SK-N-MC (cell line): ENCODE measurements around the gene ACP1.

ENCODE experiments used
- DNase-seq: peaks from one replicate; pipeline ENCODE4 v3.0.0-alpha.2; 2011; ENCODE audit warnings: low read depth, low spot score
- H3K27ac ChIP-seq: fragments of 200-600 bp; sonication (generic); 2 replicates; pipeline ENCODE4 v1.5.1; 2016; ENCODE audit warnings: mixed run types
- H3K36me3 ChIP-seq: fragments of 200-600 bp; sonication (generic); 2 replicates; pipeline ENCODE4 v1.6.1; 2017; ENCODE audit warnings: antibody characterized with exemption, low read length, mixed read lengths; ENCODE audit not compliant: insufficient read depth
- H3K4me3 ChIP-seq: fragments of 200-600 bp; sonication (generic); 2 replicates; pipeline ENCODE4 v1.5.1; 2016
- H3K9ac ChIP-seq: fragments of 200-600 bp; sonication (generic); 2 replicates; pipeline ENCODE4 v1.8.0; 2017; ENCODE audit warnings: mixed run types, mixed read lengths; ENCODE audit not compliant: insufficient read length
- H3K9me3 ChIP-seq: fragments of 200-600 bp; sonication (generic); 2 replicates; pipeline ENCODE4 v1.6.1; 2017; ENCODE audit warnings: low read depth, mild to moderate bottlenecking, antibody characterized with exemption, low read length, moderate library complexity, mixed read lengths
- EZH2 ChIP-seq: fragments of 200-600 bp; sonication (generic); IDR thresholded peaks from one replicate; pipeline ENCODE4 v1.6.1; 2017; ENCODE audit warnings: antibody characterized with exemption
- FOXP2 ChIP-seq: optimal IDR thresholded peaks from 2 replicates; pipeline ENCODE3; 2011; ENCODE audit warnings: mild to moderate bottlenecking, moderate library complexity; ENCODE audit not compliant: insufficient read depth; ENCODE audit errors: extremely low read length, control extremely low read depth
- POLR2AphosphoS5 ChIP-seq: IDR thresholded peaks from 2 replicates; pipeline ENCODE4 v1.6.1; 2012; ENCODE audit warnings: mild to moderate bottlenecking, low read depth, low read length, borderline replicate concordance

ACP1 gene

DNA sequence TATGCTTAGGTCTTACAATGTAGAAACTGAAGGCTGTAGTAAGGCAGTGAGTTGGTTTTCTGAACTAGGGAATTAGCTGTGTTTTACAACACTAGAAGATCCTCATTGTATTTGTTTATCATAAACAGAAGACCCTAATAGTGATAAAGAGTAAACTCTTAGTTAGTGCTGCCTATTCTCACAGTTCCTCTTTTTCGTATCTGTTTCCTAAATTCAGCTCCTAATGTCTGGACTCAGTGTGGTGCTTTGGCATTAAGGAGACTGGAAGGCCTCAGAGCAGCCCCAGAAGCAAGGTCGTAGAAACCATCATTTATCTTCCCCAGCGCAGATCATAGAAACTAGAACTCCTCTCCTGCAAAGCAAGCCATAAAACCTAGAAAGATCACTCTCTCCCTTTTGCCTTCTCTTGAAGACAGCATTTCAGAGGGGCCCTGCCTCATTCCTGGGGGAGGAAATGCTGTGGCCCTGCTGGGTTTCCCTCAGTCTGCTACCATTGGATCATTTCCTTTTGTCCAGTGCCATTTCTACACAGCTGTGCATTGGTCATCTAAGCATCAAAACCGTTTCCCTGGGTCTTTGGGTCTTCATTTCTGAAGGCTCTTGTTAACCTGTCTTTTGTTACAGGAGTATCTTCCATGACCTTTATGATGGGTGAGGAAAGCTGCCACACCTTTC, 4.7 kb downstream of the ACP1 start:
- no peak overlapping the region for H3K4me3 ChIP-seq
- no peak overlapping the region for H3K9ac ChIP-seq
- no peaks in the 10 kb centered on the region for H3K9me3 ChIP-seq
- no peak for DNase-seq
- H3K36me3 ChIP-seq = peaks cover 35% of the 10 kb centered on the region
- no peak overlapping the region for H3K27ac ChIP-seq
- TF ChIP-seq FOXP2 = no peak

GRCh38 chr2:270861-271260, 6.1 kb downstream of the ACP1 start:
- peaks cover 49% of the 10 kb centered on the region for H3K36me3 ChIP-seq
- no peak overlapping the region for H3K27ac ChIP-seq
- no peak overlapping the region for H3K9ac ChIP-seq
- no peak for DNase-seq
- TF ChIP-seq FOXP2 (no peak), EZH2 (no peak), POLR2AphosphoS5 (no peak)
- no peak overlapping the region for H3K4me3 ChIP-seq
- H3K9me3 ChIP-seq = no peaks in the 10 kb centered on the region

DNA sequence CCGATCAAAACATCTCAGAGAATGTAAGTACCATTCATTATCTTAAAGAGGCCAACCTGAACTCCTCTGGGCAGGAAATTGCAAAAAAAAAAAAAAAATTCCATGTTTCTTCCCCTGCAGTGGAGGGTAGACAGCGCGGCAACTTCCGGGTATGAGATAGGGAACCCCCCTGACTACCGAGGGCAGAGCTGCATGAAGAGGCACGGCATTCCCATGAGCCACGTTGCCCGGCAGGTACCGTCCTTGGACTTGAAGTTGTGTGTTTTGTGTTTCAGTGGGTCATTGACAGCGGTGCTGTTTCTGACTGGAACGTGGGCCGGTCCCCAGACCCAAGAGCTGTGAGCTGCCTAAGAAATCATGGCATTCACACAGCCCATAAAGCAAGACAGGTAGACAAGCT, 7.2 kb downstream of the ACP1 start:
- H3K4me3 ChIP-seq = no peak overlapping the region
- no peak for TF ChIP-seq POLR2AphosphoS5
- TF ChIP-seq EZH2 = no peak
- TF ChIP-seq FOXP2 = no peak
- no peaks in the 10 kb centered on the region for H3K9me3 ChIP-seq
- no peak overlapping the region for H3K27ac ChIP-seq
- no peak for DNase-seq
- no peak overlapping the region for H3K9ac ChIP-seq
- peaks cover 59% of the 10 kb centered on the region for H3K36me3 ChIP-seq

DNA sequence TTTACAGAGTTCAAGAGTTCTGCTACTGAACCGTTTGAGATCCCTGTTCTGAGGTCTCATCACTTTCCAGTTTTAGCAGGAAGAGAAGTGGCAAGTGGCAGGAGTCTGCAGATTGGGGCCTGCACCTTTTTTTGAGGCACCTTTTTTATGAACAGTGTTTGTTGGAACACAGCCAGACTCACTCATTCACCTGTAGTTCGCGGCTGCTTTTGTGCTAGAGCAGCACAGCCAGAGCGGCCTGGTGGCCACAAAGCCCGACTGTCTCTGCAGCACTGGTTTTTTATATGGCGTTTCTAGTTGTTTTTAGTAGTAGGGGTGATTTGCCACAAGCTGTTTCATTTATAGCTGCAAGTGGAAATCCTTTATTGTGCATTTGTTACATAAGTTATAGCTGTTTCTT, 8.6 kb downstream of the ACP1 start:
- peaks cover 73% of the 10 kb centered on the region for H3K36me3 ChIP-seq
- no peak overlapping the region for H3K27ac ChIP-seq
- no peak for DNase-seq
- TF ChIP-seq EZH2 (no peak), FOXP2 (no peak), POLR2AphosphoS5 (no peak)
- no peak overlapping the region for H3K9ac ChIP-seq
- H3K9me3 ChIP-seq = no peaks in the 10 kb centered on the region
- H3K4me3 ChIP-seq = no peak overlapping the region

GRCh38 chr2:274503-274902, 9.8 kb downstream of the ACP1 start:
- DNase-seq = no peak
- TF ChIP-seq FOXP2 = no peak
- TF ChIP-seq EZH2 = no peak
- TF ChIP-seq POLR2AphosphoS5 = no peak
- peaks cover 85% of the 10 kb centered on the region for H3K36me3 ChIP-seq
- no peak overlapping the region for H3K4me3 ChIP-seq
- H3K27ac ChIP-seq = no peak overlapping the region
- H3K9ac ChIP-seq = no peak overlapping the region
- H3K9me3 ChIP-seq = no peaks in the 10 kb centered on the region

GRCh38 chr2:275466-275865, 10.7 kb downstream of the ACP1 start:
- Histone ChIP-seq H3K36me3 (peaks cover 90% of the 10 kb centered on the region), H3K4me3 (no peak overlapping the region), H3K27ac (no peak overlapping the region), H3K9ac (no peak overlapping the region), H3K9me3 (no peaks in the 10 kb centered on the region)
- no peak for DNase-seq
- TF ChIP-seq EZH2 (no peak), POLR2AphosphoS5 (no peak), FOXP2 (no peak)

- Histone ChIP-seq H3K9me3 (no peaks in the 10 kb centered on the region), H3K4me3 (no peak overlapping the region), H3K9ac (no peak overlapping the region), H3K27ac (no peak overlapping the region), H3K36me3 (peaks cover 89% of the 10 kb centered on the region)
- DNase-seq = no peak
- TF ChIP-seq EZH2 (no peak), FOXP2 (no peak), POLR2AphosphoS5 (no peak)
These were observed 13.7 kb downstream of the ACP1 start for GRCh38 chr2:278312-278926.

DNA sequence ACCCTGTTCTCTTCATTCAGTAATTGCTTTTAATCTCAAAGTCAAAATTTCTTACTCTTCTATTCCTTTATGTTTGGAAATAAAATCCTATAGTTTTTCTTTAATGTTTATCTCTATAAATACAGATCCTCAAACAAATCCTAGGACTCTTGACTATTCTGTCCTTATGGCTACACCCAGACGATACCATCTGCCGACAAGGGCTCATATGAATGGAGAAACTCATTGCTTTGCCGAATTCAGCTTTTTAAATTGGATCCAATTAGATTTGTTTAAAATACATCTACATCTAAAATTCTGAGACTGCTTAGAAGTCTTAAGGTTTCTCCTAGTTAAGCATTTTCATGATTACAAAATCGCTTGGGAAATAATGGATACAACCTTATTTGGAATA, 14.2 kb downstream of the ACP1 start:
- Histone ChIP-seq H3K36me3 (peaks cover 83% of the 10 kb centered on the region), H3K27ac (no peak overlapping the region), H3K4me3 (no peak overlapping the region), H3K9ac (no peak overlapping the region), H3K9me3 (no peaks in the 10 kb centered on the region)
- no peak for DNase-seq
- TF ChIP-seq FOXP2 (no peak), POLR2AphosphoS5 (no peak), EZH2 (no peak)

DNA sequence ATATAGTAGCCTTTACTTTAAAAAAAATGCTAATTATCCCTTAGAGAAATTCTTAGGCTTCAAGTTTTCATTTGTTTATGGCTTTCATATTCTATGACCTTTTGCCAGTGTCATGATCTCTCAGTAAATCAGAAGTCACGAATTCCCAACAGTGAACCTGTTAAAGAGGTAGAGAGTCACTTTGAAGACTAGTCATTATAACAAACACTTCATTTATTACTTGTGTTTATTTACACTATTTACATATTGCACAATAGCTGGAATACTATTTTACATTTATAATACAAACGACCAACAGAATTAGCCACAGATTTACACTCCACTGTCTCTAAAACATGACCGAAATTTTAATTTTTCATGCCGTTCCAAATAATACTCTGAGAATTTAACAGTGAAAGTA, 14.6 kb downstream of the ACP1 start:
- Histone ChIP-seq H3K27ac (no peak overlapping the region), H3K9ac (no peak overlapping the region), H3K9me3 (no peaks in the 10 kb centered on the region), H3K4me3 (no peak overlapping the region), H3K36me3 (peaks cover 79% of the 10 kb centered on the region)
- no peak for DNase-seq
- TF ChIP-seq POLR2AphosphoS5 (no peak), FOXP2 (no peak), EZH2 (no peak)
